ENCODE measurements around the gene OR2W3. TPM values are rescaled to one million over a fixed set of nuclear protein-coding genes. Genes with fewer than 3 reads are reported as not detected.

OR2W3 gene
- total RNA-seq, 1 experiment from 2014 or later, result not detected

- H3K27ac ChIP-seq (ENCODE audit: low read depth, low read length), result no peak overlapping the region
- POLR2A ChIA-PET, result no interaction called here
- no peaks in the 10 kb centered on the region for H3K9me2 ChIP-seq (ENCODE audit: insufficient read depth)
- H4K20me1 ChIP-seq (ENCODE audit: insufficient read depth), result no peaks in the 10 kb centered on the region
- H3K79me2 ChIP-seq (ENCODE audit: insufficient read depth, low read length), result no peaks in the 10 kb centered on the region
- H2AFZ ChIP-seq (ENCODE audit: low read depth, low read length, poor library complexity, severe bottlenecking), result no peak overlapping the region
- H3K9me3 ChIP-seq (ENCODE audit: control insufficient read depth in 1 of 2, insufficient read depth in 1 of 2, low read depth in 1 of 2, low read length in 2 of 2), result peaks cover 0 to 23% of the 10 kb centered on the region in 2 experiments; a peak in 2 of 4 replicates
- no peak for TF ChIP-seq SP1 (IDR thresholded peaks at IDR 0.05; ENCODE audit: low read depth)
- TF ChIP-seq TCF7L2 (IDR thresholded peaks at IDR 0.05; ENCODE audit: borderline replicate concordance, extremely low read depth, insufficient read depth, insufficient read length), result no peak
- TF ChIP-seq POLR2A (IDR thresholded peaks at IDR 0.05; ENCODE audit: borderline replicate concordance, extremely low read depth, insufficient read depth, insufficient read length), result no peak
- no peak for TF ChIP-seq JUND (IDR thresholded peaks at IDR 0.05)
- TF ChIP-seq RAD21 (IDR thresholded peaks at IDR 0.05; ENCODE audit: low read depth), result no peak
- no peak for TF ChIP-seq ZFX (IDR thresholded peaks at IDR 0.05)
- no peak for TF ChIP-seq ZBTB33 (IDR thresholded peaks at IDR 0.05; ENCODE audit: extremely low read depth, insufficient replicate concordance, low read length)
- no peak for DNase-seq (ENCODE audit: low read depth, low spot score)
- no TSS peak for BruUV-seq (replicated peaks)
- RAD21 ChIA-PET (ENCODE audit: low non-redundant PET in 1 of 2, low total read pairs in 2 of 2, uncharacterized antibody in 2 of 2, unreplicated experiment in 2 of 2), result no interaction called here
- no peak for ATAC-seq
- CTCF ChIA-PET, result no interaction called here
- H3K9ac ChIP-seq (ENCODE audit: low read length), result no peak overlapping the region
- no peaks in the 10 kb centered on the region for H3K36me3 ChIP-seq (ENCODE audit: control insufficient read depth in 1 of 2, insufficient read depth in 2 of 2, low read length in 2 of 2)
- no peaks in the 10 kb centered on the region for H3K27me3 ChIP-seq (ENCODE audit: insufficient read depth, low read length)
- H3K4me1 ChIP-seq (ENCODE audit: control insufficient read depth in 1 of 2, insufficient read depth in 2 of 2, low read length in 2 of 2), result no peaks in the 10 kb centered on the region
- no peak overlapping the region for H3K4me2 ChIP-seq (ENCODE audit: low read length)
- no peak overlapping the region for H3K4me3 ChIP-seq (replicated peaks in 1 of 2; ENCODE audit: low read depth in 1 of 2, low read length in 2 of 2)
- intact Hi-C loops (cut with micrococcal nuclease), result no loop called here
Observed at GRCh38 chr1:247923941-247924340, 28.6 kb downstream of the OR2W3 start.

- ChIA-PET RAD21 (ENCODE audit: low non-redundant PET in 1 of 2, low total read pairs in 2 of 2, uncharacterized antibody in 2 of 2, unreplicated experiment in 2 of 2) (no interaction called here), CTCF (no interaction called here), POLR2A (no interaction called here)
- Histone ChIP-seq H4K20me1 (ENCODE audit: insufficient read depth) (no peaks in the 10 kb centered on the region), H3K9me2 (ENCODE audit: insufficient read depth) (no peaks in the 10 kb centered on the region), H3K79me2 (ENCODE audit: insufficient read depth, low read length) (no peaks in the 10 kb centered on the region), H3K36me3 (ENCODE audit: control insufficient read depth in 1 of 2, insufficient read depth in 2 of 2, low read length in 2 of 2) (no peaks in the 10 kb centered on the region), H3K27me3 (ENCODE audit: insufficient read depth, low read length) (no peaks in the 10 kb centered on the region), H3K4me2 (ENCODE audit: low read length) (no peak within 1 kb of the TSS), H2AFZ (ENCODE audit: low read depth, low read length, poor library complexity, severe bottlenecking) (no peak within 1 kb of the TSS), H3K27ac (ENCODE audit: low read depth, low read length) (no peak within 1 kb of the TSS), H3K4me1 (ENCODE audit: control insufficient read depth in 1 of 2, insufficient read depth in 2 of 2, low read length in 2 of 2) (no peaks in the 10 kb centered on the region), H3K9ac (ENCODE audit: low read length) (no peak within 1 kb of the TSS), H3K4me3 (replicated peaks in 1 of 2; ENCODE audit: low read depth in 1 of 2, low read length in 2 of 2) (no peak within 1 kb of the TSS), H3K9me3 (ENCODE audit: control insufficient read depth in 1 of 2, insufficient read depth in 1 of 2, low read depth in 1 of 2, low read length in 2 of 2) (peaks cover 0 to 23% of the 10 kb centered on the region in 2 experiments; a peak in 2 of 4 replicates)
- BruUV-seq (replicated peaks), result no TSS peak
- intact Hi-C loops (cut with micrococcal nuclease), result no loop called here
- ATAC-seq (no peak), DNase-seq (ENCODE audit: low read depth, low spot score) (no peak)
- TF ChIP-seq CTCF (IDR thresholded peaks at IDR 0.05 in 2 of 3, conservative IDR thresholded peaks at IDR 0.05 in 1 of 3; ENCODE audit: borderline replicate concordance in 1 of 3, insufficient read depth in 1 of 3, low read depth in 2 of 3, low read length in 2 of 3) (no peak), SRF (IDR thresholded peaks at IDR 0.05; ENCODE audit: low read depth) (no peak), YY1 (IDR thresholded peaks at IDR 0.05; ENCODE audit: extremely low read depth, insufficient replicate concordance, low read depth, low read length) (no peak), EZH2phosphoT487 (IDR thresholded peaks at IDR 0.05; ENCODE audit: borderline replicate concordance) (no peak), ZFX (IDR thresholded peaks at IDR 0.05) (no peak), ELF1 (IDR thresholded peaks at IDR 0.05; ENCODE audit: borderline replicate concordance, low read depth) (no peak), JUND (IDR thresholded peaks at IDR 0.05) (no peak), CBX3 (IDR thresholded peaks at IDR 0.05; ENCODE audit: low read depth) (no peak), MAX (IDR thresholded peaks at IDR 0.05) (no peak), ZBTB33 (IDR thresholded peaks at IDR 0.05; ENCODE audit: extremely low read depth, insufficient replicate concordance, low read length) (no peak), FOSL1 (IDR thresholded peaks at IDR 0.05; ENCODE audit: low read depth) (no peak), RAD21 (IDR thresholded peaks at IDR 0.05; ENCODE audit: low read depth) (no peak), SP1 (IDR thresholded peaks at IDR 0.05; ENCODE audit: low read depth) (no peak)
Observed at GRCh38 chr1:247924868-247925267, 29.5 kb downstream of the OR2W3 start, which contains the start of gene OR2AJ1. OR2AJ1 (plus strand) TSS chr1:247924889; CDS start chr1:247933769, 8,880 bp downstream.

All from HCT116 (cell line).